Measurements from ENCODE around the gene CCDC97.

CCDC97 gene

GRCh38 chr19:41321204-41321599, 11.2 kb downstream of the CCDC97 start:
- no peak for DNase-seq

- DNase-seq: no peak
Observed at GRCh38 chr19:41321600-41322270, 11.8 kb downstream of the CCDC97 start.

- DNase-seq: no peak
Observed at GRCh38 chr19:41322451-41322850, 12.5 kb downstream of the CCDC97 start.

GRCh38 chr19:41323023-41323422, 13.1 kb downstream of the CCDC97 start:
- no peak for DNase-seq

GRCh38 chr19:41323430-41324125, 13.6 kb downstream of the CCDC97 start:
- peak; percentile 32 for DNase-seq

GRCh38 chr19:41324231-41324702, 14.3 kb downstream of the CCDC97 start:
- DNase-seq: no peak

- DNase-seq: no peak
Observed at GRCh38 chr19:41324921-41325639, 15.1 kb downstream of the CCDC97 start.

- no peak for DNase-seq
Observed at GRCh38 chr19:41325640-41325946, 15.6 kb downstream of the CCDC97 start.

- no peak for DNase-seq
Observed at GRCh38 chr19:41325947-41326706, 16.2 kb downstream of the CCDC97 start.

GRCh38 chr19:41327076-41327575, 17.2 kb downstream of the CCDC97 start:
- no peak for DNase-seq

- DNase-seq: no peak
Observed at GRCh38 chr19:41327576-41328156, 17.7 kb downstream of the CCDC97 start.

GRCh38 chr19:41328157-41328841, 18.3 kb downstream of the CCDC97 start:
- DNase-seq: no peak

- DNase-seq: no peak
Observed at GRCh38 chr19:41328842-41329225, 18.9 kb downstream of the CCDC97 start.

GRCh38 chr19:41330481-41330880, 20.5 kb downstream of the CCDC97 start:
- DNase-seq: no peak

- DNase-seq: no peak
Observed at GRCh38 chr19:41330946-41331678, 21.1 kb downstream of the CCDC97 start.

GRCh38 chr19:41332000-41332399, 22.0 kb downstream of the CCDC97 start:
- DNase-seq: no peak

GRCh38 chr19:41332468-41332867, 22.5 kb downstream of the CCDC97 start:
- no peak for DNase-seq

GRCh38 chr19:41334793-41335192, 24.8 kb downstream of the CCDC97 start:
- no peak for DNase-seq

- DNase-seq: no peak
Observed at GRCh38 chr19:41335467-41335866, 25.5 kb downstream of the CCDC97 start.

GRCh38 chr19:41339936-41340335, 30.0 kb downstream of the CCDC97 start:
- no peak for DNase-seq

Data from NCI-H1694 (cell line).